ENCODE measurements around the gene RABGAP1L.

RABGAP1L gene

DNA sequence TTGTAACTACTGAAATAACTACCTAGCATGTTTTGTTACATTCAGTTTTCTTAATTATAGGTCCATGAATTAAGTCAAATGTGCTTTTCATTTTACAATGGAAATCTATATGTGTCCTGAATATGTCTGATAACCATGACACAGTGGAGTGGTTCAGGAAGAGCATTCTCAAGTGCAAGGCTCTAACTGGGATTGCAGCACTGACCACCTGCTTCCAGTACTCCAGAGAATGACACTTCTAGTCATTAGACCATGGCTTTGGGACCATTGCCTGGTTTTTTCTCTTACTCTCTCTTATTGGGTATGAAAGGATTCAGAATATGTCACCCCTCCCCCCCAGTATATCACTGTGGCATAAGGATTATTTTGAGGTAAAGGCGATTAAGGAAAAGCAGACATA is 635.5 kb downstream of the RABGAP1L start:
- no peak for DNase-seq (ENCODE audit: low read depth)
- TF ChIP-seq MYC (IDR thresholded peaks at IDR 0.05; ENCODE audit: low read depth, low read length) (no peak), POLR2A (IDR thresholded peaks at IDR 0.05; ENCODE audit: extremely low read depth, insufficient read length) (no peak)
- TF ChIP-seq, protein P1, sequence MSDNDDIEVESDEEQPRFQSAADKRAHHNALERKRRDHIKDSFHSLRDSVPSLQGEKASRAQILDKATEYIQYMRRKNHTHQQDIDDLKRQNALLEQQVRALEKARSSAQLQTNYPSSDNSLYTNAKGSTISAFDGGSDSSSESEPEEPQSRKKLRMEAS (IDR thresholded peaks at IDR 0.05; ENCODE audit: low read depth, low read length): no peak
- TF ChIP-seq, protein P2, sequence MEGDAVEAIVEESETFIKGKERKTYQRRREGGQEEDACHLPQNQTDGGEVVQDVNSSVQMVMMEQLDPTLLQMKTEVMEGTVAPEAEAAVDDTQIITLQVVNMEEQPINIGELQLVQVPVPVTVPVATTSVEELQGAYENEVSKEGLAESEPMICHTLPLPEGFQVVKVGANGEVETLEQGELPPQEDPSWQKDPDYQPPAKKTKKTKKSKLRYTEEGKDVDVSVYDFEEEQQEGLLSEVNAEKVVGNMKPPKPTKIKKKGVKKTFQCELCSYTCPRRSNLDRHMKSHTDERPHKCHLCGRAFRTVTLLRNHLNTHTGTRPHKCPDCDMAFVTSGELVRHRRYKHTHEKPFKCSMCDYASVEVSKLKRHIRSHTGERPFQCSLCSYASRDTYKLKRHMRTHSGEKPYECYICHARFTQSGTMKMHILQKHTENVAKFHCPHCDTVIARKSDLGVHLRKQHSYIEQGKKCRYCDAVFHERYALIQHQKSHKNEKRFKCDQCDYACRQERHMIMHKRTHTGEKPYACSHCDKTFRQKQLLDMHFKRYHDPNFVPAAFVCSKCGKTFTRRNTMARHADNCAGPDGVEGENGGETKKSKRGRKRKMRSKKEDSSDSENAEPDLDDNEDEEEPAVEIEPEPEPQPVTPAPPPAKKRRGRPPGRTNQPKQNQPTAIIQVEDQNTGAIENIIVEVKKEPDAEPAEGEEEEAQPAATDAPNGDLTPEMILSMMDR (IDR thresholded peaks at IDR 0.05; ENCODE audit: low read depth, low read length): no peak
- no peak overlapping the region for H3K4me3 ChIP-seq (ENCODE audit: low read depth, low read length)

DNA sequence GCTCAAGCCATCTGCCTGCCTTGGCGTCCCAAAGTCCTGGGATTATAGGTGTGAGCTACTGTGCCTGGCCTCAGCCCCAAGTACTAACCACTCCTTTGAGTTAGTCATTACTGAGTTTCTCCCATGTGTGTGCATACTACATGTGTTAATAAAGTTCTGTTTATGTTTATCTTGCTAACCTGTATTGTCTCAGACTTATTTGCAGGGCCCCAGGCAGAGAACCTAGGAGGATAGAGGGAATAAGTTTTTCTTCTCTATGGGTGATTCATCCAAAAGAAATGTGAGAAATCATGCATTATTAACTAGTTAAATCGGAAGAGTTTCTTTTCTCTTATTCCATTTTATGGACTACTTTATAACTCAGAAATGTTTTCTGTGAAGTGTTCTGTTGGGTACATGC is 636.5 kb downstream of the RABGAP1L start:
- DNase-seq (ENCODE audit: low read depth): no peak
- TF ChIP-seq POLR2A (IDR thresholded peaks at IDR 0.05; ENCODE audit: extremely low read depth, insufficient read length): no peak
- no peak for TF ChIP-seq MYC (IDR thresholded peaks at IDR 0.05; ENCODE audit: low read depth, low read length)
- TF ChIP-seq, protein P1 (IDR thresholded peaks at IDR 0.05; ENCODE audit: low read depth, low read length): no peak
- TF ChIP-seq, protein P2 (IDR thresholded peaks at IDR 0.05; ENCODE audit: low read depth, low read length): no peak
- H3K4me3 ChIP-seq (ENCODE audit: low read depth, low read length): no peak overlapping the region

DNA sequence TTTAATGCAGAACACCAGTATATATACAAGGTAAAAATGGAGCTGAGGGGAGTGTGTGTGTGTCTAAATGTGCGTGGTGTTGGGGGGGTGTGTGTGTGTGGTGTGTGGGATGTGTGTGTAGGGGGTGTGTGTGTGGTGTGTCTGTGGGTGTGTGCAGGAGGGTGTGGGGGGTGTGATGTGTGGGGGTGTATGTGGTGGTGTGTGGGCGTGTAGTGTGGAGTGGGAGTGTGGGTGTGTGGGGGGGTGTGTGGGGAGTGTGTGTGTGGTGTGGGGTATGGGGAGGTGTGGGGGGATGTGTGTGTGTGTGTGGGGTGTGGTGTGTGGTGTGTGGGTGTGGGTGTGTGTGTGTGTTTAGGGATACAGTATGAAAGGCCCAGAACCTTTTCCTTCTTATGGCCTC is 638.1 kb downstream of the RABGAP1L start:
- H3K4me3 ChIP-seq (ENCODE audit: low read depth, low read length): no peak overlapping the region
- TF ChIP-seq MYC (IDR thresholded peaks at IDR 0.05; ENCODE audit: low read depth, low read length): no peak
- TF ChIP-seq, protein P2 (IDR thresholded peaks at IDR 0.05; ENCODE audit: low read depth, low read length): no peak
- no peak for TF ChIP-seq POLR2A (IDR thresholded peaks at IDR 0.05; ENCODE audit: extremely low read depth, insufficient read length)
- TF ChIP-seq, protein P1 (IDR thresholded peaks at IDR 0.05; ENCODE audit: low read depth, low read length): no peak
- no peak for DNase-seq (ENCODE audit: low read depth)

DNA sequence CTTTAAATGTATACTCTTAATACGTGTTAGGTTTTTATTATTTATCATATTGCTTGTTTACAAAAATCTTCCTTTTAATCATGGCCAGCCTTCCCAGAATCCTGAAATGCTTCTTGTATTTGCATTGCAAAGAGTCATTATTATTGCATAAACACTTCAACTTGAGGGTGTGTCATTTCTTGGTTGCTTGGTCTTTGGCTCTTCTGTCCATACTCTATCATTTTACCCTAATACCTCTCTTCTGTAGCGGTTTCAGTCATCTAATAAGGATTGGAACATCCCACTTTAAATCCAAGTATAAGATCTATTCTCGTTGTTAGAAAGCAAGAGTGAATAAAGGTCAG is 639.8 kb downstream of the RABGAP1L start:
- DNase-seq (ENCODE audit: low read depth): no peak
- TF ChIP-seq, protein P1 (IDR thresholded peaks at IDR 0.05; ENCODE audit: low read depth, low read length): no peak
- TF ChIP-seq POLR2A (IDR thresholded peaks at IDR 0.05; ENCODE audit: extremely low read depth, insufficient read length) (no peak), MYC (IDR thresholded peaks at IDR 0.05; ENCODE audit: low read depth, low read length) (no peak)
- TF ChIP-seq, protein P2 (IDR thresholded peaks at IDR 0.05; ENCODE audit: low read depth, low read length): no peak
- H3K4me3 ChIP-seq (ENCODE audit: low read depth, low read length): no peak overlapping the region

DNA sequence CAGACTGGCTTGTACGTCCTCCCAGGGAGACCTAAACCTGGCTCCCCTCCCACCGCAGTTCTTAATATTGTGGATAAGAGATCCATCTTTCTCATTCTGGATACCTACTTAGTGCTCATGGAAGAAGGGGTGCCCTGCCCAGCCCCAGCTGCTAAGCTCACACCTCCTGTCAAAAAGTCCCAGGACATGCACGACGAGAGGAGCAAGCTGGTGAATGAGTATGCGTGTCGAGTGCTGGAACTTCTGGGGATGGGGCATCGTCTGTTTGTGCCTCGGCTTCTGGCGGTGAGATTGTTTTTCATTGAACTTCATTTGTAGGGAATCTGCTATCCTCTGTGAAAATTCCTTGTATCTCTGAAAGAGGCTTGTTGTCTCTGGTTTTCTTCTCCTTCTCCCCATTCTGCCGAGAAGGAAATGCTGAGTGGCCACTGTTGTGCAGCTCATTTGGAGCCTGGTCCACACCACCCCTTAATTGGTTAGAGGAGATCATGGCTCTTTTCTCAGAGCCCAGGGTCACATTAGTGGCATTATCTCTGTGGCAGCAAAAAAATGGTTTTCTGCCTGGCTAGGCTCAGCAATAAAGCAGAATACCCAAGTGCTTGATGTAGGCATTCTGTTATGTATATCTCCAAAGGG is 641.0 kb downstream of the RABGAP1L start:
- peak overlapping the region; percentile 52 for H3K4me3 ChIP-seq (ENCODE audit: low read depth, low read length)
- DNase-seq (ENCODE audit: low read depth): no peak
- TF ChIP-seq POLR2A (IDR thresholded peaks at IDR 0.05; ENCODE audit: extremely low read depth, insufficient read length) (no peak), MYC (IDR thresholded peaks at IDR 0.05; ENCODE audit: low read depth, low read length) (no peak)
- TF ChIP-seq, protein P1 (IDR thresholded peaks at IDR 0.05; ENCODE audit: low read depth, low read length): no peak
- TF ChIP-seq, protein P2 (IDR thresholded peaks at IDR 0.05; ENCODE audit: low read depth, low read length): no peak
